HG02759 (cell line): Measurements from ENCODE around the gene RTP4.
"Not testable (repeated sequence)": the region's sequence is repeated elsewhere in the genome, so short reads cannot be mapped to it uniquely, and the experiment has no call there.

Experiments
- ATAC-seq: cut with Tn5 transposase; IDR thresholded peaks from one replicate; pipeline ENCODE4 v1.9.1; 2021; ENCODE audit warnings: mild to moderate bottlenecking, moderate library complexity; ENCODE audit not compliant: unreplicated experiment

RTP4 gene

DNA sequence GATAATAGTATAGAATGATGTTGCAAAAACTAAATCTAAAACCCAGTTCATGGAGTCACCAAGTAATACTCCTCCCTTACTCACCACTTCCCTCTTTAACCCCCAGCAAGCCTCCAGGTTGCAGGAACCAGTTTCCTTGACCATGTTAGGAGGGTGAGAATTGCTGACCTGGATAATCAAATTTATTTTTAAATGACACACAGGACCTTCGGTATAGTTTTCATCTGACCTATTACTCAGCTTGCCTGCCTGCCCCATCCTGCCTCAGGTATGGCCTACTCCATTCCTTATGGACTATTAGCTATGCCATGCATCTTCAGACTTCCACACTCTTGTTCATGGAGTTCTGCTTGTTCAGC lies 883 bp downstream of the RTP4 start:
- ATAC-seq, result peak; percentile 36

DNA sequence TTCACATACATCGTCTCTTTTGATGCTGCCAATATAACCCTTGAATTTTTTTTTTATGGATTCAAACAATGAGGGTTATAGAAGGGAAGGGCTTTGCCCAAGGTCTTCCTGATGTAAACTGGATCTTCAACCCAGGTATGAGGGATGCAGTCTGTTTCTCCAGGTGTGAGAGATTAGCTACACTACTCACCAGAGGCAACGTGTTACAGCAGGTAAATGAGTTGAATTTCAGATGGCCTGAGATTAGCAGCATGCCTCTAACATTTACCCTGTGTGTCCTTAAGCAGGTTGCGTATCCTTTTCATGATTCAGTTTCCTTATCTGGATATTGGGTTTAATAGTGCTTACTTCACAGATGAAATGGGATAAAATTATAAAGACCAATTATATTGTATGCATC lies 1.9 kb downstream of the RTP4 start:
- no peak for ATAC-seq

DNA sequence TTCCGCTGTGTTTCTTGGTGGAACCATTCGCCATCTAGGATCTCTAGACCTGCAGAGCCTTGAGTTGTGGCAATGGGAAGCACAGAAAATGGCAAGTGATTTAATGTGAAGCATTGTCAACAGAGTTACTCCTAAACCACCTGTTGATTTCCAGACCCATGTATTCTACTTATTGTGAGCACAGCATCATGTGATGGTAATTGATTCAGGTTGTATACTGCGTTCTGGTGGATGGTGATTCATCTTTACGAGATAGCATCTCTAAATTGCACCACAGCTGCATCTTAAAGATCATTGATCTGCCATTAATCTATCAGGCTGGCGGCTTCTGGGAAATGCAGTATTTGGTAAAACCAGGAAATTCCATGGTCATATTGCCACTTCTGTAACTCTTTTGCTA lies 7.4 kb downstream of the RTP4 start:
- ATAC-seq, result no peak

DNA sequence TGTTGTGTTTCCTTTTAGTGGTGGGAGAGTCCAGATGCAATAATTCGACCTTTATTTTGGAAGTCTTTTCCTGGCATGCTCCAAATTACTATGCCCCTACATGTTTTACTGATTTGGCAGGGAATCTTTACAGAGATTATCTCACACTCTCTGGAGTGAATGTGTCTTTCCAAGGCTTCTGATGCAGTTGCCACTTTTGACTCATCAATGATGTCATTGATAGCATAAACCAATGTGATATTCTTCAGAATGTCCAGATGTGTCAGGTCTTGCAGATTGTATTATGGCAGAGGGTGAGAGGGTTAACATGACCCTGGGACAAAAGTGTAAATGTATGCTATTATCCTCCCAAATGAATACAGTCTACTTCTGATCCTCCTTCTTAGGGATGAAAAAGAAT lies 9.7 kb downstream of the RTP4 start:
- ATAC-seq, result no peak

DNA sequence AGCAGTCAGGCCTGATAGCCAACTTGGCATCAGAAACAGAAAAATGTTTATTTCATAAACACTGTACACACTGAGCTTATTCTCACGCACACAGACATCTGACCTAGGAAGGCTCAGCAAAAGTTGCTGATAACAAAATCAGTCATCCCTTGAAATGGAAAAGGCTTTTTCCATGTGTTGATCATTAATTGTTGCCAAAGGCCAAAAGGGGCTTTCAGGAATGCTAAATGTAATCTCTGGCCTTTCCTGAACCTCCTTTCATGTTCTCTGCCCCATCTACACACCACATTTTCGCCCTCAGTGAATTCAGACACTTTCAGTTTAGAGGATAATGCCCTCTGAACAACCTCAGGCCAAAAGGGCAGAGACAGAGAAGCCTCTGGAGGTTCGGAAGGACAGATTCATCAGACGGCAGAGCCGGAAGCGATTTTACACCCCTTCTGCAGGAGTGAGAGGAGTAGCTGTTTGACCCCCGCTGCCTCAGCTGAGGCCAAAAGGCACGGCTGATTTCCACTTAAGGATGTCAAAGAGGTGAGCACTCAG lies 14.5 kb downstream of the RTP4 start:
- no peak for ATAC-seq

DNA sequence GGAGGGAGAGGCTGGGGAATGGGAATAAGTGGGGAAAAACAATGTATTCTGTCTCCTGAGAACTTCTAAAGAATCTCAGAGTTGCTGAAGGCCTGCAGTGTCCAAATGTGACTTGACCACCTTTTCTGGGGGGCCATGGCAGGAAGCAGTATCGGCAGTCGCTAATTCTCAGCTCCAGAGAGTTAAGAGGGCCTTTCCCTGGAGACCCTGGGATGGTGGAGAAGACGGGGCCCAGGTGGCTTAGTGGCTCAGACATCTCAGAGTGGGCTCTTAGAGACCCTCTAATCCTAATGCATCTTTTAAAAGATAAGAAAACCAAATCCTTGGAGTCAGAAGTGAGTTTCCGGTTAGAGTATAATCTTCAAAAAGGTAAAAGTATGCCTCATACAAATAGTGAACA lies 15.1 kb downstream of the RTP4 start:
- no peak for ATAC-seq

DNA sequence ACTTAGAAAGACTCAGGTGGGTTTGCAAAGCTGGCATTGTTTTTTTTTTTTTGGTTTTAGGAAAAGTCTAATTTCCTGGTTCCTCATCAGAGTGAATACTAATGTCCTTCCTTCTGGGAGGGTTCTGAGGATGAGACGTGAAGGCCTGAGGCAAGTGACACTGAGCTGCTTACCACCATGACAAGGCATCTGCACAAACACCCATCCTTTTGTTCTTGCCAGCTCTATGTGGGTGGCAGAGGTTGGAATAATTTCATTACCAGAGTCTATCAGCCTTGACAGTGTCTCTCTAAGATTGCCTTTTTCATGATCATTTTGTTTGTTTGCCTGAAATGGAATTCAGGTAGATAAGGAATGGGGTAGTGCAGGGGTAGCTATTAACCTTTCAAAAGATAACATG lies 17.1 kb downstream of the RTP4 start:
- no peak for ATAC-seq

DNA sequence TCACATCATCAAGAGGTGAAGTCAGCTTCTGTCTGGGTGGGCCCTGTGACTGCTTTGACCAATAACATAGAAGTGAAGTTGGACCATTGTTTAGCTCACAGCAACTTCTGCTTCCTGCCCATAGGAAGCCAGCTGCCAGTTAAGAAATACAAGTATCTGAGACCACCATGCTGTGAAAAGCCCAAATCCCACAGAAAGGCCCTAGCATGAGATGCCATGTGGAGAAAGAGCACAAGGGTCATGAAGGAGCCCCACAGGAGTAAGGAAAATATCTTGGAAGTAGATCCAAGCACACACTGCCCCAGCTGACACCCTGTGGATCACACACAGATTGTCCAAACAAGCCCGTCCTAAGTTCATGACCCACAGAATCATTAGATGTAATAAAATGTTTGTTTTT lies 28.5 kb downstream of the RTP4 start:
- ATAC-seq, result no peak

DNA sequence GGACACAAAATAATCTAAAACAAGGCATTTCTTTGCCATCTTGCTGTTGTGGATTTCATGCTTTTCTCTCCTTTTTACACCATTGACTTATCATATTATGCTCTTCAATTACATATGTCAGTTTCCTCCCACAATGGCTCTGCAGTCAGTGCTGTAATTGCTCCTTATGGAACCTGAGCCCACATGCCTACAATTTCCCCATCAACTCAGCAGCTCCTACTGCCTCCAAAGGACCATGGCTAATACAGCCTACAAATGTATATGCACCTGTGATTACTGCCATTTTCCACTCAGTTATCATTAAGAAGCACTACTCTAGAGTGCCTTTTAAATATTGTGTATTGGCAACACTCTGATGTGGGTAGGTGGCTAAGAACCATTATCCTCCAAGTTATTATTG lies 30.8 kb downstream of the RTP4 start:
- no peak for ATAC-seq

DNA sequence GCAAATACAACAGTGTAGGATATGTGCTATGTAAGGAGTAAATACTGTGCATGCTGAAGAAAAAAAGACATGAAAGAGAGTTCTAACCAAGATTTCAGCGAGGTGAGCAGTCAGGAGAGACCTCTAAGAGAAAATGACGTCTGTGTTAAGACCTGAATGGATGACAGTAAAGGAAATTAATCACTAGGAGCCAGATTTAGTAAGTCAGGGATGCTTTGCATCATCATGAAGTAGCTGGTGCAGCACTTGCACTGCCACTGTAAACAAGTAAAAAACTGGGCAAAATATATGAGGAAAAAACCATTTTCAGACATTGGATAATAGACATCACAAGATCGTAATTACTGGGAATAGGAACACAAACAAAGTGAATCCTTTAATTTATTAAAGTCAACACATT lies 32.6 kb downstream of the RTP4 start:
- ATAC-seq, result no peak

DNA sequence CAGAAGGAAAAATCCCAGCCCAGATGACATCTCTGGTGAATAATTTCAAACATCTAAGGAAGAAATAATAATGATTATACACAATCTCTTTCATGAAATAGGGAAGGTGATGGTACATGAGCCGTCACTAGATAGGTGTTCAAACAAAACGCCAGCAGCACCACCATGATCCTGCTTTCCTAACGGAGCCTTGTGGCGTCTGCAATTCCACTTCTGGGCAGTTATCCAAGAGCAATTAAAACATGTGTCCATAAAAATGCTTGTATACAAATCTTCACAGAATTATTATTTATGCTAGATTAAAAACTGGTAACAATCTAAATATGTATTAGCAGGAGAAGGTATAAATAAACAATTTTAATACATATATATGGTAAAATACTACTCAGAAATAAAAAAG lies 33.7 kb downstream of the RTP4 start:
- no peak for ATAC-seq

DNA sequence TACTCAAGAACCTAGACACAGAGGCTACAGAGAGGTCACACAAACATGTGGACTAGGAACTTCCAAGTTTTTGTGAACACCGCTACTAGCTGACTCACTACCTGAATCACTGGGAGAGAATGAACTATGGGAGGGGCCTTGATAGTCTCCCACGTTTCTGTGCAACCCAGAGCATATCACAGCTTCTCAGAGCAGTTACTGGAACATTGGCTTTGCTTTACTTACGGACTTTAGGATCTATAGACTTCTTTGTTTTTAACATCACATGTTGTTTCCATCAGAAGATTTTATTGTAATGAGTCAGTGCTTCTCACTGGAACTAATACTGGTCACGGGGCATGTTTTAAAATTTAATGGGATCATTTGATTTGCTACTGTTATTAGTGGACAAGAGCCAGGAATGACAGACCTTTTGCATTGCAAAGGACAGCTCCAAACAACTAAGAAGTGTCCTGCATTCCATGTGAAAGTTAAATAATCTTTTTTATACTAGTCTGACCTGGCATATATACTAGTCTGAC lies 35.6 kb downstream of the RTP4 start:
- no peak for ATAC-seq

DNA sequence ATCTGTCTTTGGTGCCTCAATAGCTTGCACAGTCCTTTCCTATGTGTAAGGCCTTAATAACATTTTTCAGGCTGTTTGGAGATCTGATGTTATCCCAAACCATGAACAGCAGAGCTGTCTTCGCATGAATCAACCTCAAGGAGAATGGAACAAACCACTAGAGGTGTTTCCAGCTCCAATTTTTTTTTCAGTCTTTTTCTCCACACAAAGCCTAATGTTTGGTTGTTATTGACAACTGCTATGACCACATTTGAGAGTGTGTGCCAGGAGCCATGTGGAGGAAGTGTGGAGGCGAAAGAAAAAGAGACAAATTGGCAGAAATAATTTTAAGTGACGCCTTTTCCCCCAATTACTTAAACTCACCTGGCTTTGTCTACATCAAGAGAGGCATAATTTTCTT lies 38.7 kb downstream of the RTP4 start:
- no peak for ATAC-seq

DNA sequence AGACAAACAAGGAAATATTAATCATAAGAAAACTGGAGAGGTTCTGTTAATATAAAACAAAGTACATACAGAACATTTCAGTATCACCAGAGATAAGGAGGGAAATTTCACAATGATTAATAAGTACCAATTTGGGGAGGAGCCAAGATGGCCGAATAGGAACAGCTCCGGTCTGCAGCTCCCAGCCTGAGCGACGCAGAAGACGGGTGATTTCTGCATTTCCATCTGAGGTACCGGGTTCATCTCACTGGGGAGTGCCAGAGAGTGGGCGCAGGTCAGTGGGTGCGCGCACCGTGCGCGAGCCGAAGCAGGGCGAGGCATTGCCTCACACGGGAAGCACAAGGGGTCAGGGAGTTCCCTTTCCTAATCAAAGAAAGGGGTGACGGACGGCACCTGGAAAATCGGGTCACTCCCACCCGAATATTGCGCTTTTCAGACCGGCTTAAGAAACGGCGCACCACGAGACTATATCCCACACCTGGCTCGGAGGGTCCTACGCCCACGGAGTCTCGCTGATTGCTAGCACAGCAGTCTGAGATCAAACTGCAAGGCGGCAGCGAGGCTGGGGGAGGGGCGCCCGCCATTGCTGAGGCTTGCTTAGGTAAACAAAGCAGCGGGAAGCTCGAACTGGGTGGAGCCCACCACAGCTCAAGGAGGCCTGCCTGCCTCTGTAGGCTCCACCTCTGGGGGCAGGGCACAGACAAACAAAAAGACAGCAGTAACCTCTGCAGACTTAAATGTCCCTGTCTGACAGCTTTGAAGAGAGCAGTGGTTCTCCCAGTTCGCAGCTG lies 44.0 kb downstream of the RTP4 start:
- ATAC-seq, result not testable (repeated sequence)
